Loucy (cell line): ENCODE measurements around the gene NBPF26.
"Not testable (repeated sequence)": the region's sequence is repeated elsewhere in the genome, so short reads cannot be mapped to it uniquely, and the experiment has no call there.

Source experiments
- H2AFZ ChIP-seq: fragments of 200-600 bp; sonication (generic); 2 replicates; pipeline ENCODE4 v1.6.0; 2016; ENCODE audit warnings: antibody characterized with exemption, mild to moderate bottlenecking, low read length, moderate library complexity
- H3F3A ChIP-seq: fragments of 200-600 bp; 2 replicates; pipeline ENCODE4 v1.6.0; 2016; ENCODE audit warnings: antibody characterized with exemption, low read depth, mild to moderate bottlenecking
- H3K27me3 ChIP-seq: fragments of 200-600 bp; sonication (generic); 2 replicates; pipeline ENCODE4 v1.6.1; 2014; ENCODE audit warnings: low read length, mild to moderate bottlenecking; ENCODE audit not compliant: insufficient read depth, poor library complexity, severe bottlenecking
- H3K36me3 ChIP-seq: fragments of 200-600 bp; sonication (generic); 2 replicates; pipeline ENCODE4 v1.6.1; 2016; ENCODE audit warnings: low read length; ENCODE audit not compliant: insufficient read depth
- H3K4me1 ChIP-seq: fragments of 200-600 bp; sonication (generic); 2 replicates; pipeline ENCODE4 v1.5.1; 2014; ENCODE audit warnings: low read length, mild to moderate bottlenecking; ENCODE audit not compliant: insufficient read depth, poor library complexity, severe bottlenecking
- H3K4me2 ChIP-seq: fragments of 200-600 bp; sonication (generic); 2 replicates; pipeline ENCODE4 v1.6.0; 2014; ENCODE audit warnings: antibody characterized with exemption, low read length, low read depth, mild to moderate bottlenecking; ENCODE audit not compliant: poor library complexity, severe bottlenecking
- H3K4me3 ChIP-seq: fragments of 200-600 bp; sonication (generic); 2 replicates; pipeline ENCODE4 v1.5.1; 2014; ENCODE audit warnings: low read length, mild to moderate bottlenecking, mixed read lengths; ENCODE audit not compliant: poor library complexity, severe bottlenecking
- H3K79me2 ChIP-seq: fragments of 200-600 bp; sonication (generic); 2 replicates; pipeline ENCODE4 v1.6.1; 2014; ENCODE audit warnings: low read length; ENCODE audit not compliant: insufficient read depth
- H3K9ac ChIP-seq: fragments of 200-600 bp; sonication (generic); 2 replicates; pipeline ENCODE4 v1.6.0; 2014; ENCODE audit warnings: mild to moderate bottlenecking, low read depth, low read length, moderate library complexity; ENCODE audit not compliant: poor library complexity, severe bottlenecking
- H3K9me2 ChIP-seq: fragments of 200-600 bp; sonication (generic); replicated peaks from 2 replicates; pipeline ENCODE4 v1.6.1; 2016; ENCODE audit warnings: low read depth, low read length, mixed read lengths
- H3K9me3 ChIP-seq: fragments of 200-600 bp; sonication (generic); 2 replicates; pipeline ENCODE4 v1.6.1; 2014; ENCODE audit warnings: mild to moderate bottlenecking, antibody characterized with exemption, low read length, low read depth; ENCODE audit not compliant: insufficient read depth
- H4K20me1 ChIP-seq: fragments of 200-600 bp; sonication (generic); 2 replicates; pipeline ENCODE4 v1.6.0; 2014; ENCODE audit warnings: antibody characterized with exemption, low read length, mild to moderate bottlenecking; ENCODE audit not compliant: insufficient read depth, poor library complexity, severe bottlenecking

Gene NBPF26

GRCh38 chr1:120826623-120827022 is 102.9 kb downstream of the NBPF26 start:
- not testable (repeated sequence) for H3K79me2 ChIP-seq, H3K27me3 ChIP-seq, H3K4me2 ChIP-seq, H2AFZ ChIP-seq, H4K20me1 ChIP-seq, H3K9ac ChIP-seq, H3K9me3 ChIP-seq, H3K4me1 ChIP-seq, H3K4me3 ChIP-seq, H3K36me3 ChIP-seq, H3K9me2 ChIP-seq, H3F3A ChIP-seq

GRCh38 chr1:120844186-120844944 is 120.6 kb downstream of the NBPF26 start:
- H3K4me3 ChIP-seq, H3K9me3 ChIP-seq, H3K27me3 ChIP-seq, H3K4me2 ChIP-seq, H2AFZ ChIP-seq, H3K79me2 ChIP-seq, H3K4me1 ChIP-seq, H3F3A ChIP-seq, H3K9ac ChIP-seq, H3K9me2 ChIP-seq, H4K20me1 ChIP-seq, H3K36me3 ChIP-seq: not testable (repeated sequence)

GRCh38 chr1:120844945-120845330 is 121.2 kb downstream of the NBPF26 start:
- H3K4me1 ChIP-seq, H2AFZ ChIP-seq, H3K4me2 ChIP-seq, H3K79me2 ChIP-seq, H3F3A ChIP-seq, H3K9me2 ChIP-seq, H3K4me3 ChIP-seq, H4K20me1 ChIP-seq, H3K36me3 ChIP-seq, H3K9me3 ChIP-seq, H3K9ac ChIP-seq, H3K27me3 ChIP-seq: not testable (repeated sequence)

- H3K9me2 ChIP-seq, H3K27me3 ChIP-seq, H3K4me3 ChIP-seq, H3F3A ChIP-seq, H3K36me3 ChIP-seq, H3K4me2 ChIP-seq, H3K9ac ChIP-seq, H3K4me1 ChIP-seq, H2AFZ ChIP-seq, H3K9me3 ChIP-seq, H3K79me2 ChIP-seq, H4K20me1 ChIP-seq: not testable (repeated sequence)
Observed at GRCh38 chr1:120849400-120850286, 125.9 kb downstream of the NBPF26 start.

GRCh38 chr1:120850287-120850536 is 126.5 kb downstream of the NBPF26 start:
- H3K4me1 ChIP-seq, H3K9ac ChIP-seq, H2AFZ ChIP-seq, H3K79me2 ChIP-seq, H3K4me3 ChIP-seq, H3K27me3 ChIP-seq, H3K4me2 ChIP-seq, H3K9me2 ChIP-seq, H3K9me3 ChIP-seq, H3K36me3 ChIP-seq, H3F3A ChIP-seq, H4K20me1 ChIP-seq: not testable (repeated sequence)

- H3K9ac ChIP-seq, H3K4me1 ChIP-seq, H3F3A ChIP-seq, H3K9me2 ChIP-seq, H2AFZ ChIP-seq, H4K20me1 ChIP-seq, H3K4me3 ChIP-seq, H3K27me3 ChIP-seq, H3K4me2 ChIP-seq, H3K9me3 ChIP-seq, H3K36me3 ChIP-seq, H3K79me2 ChIP-seq: not testable (repeated sequence)
Observed at GRCh38 chr1:120850537-120851421, 127.0 kb downstream of the NBPF26 start.

GRCh38 chr1:120858144-120858543 is 134.4 kb downstream of the NBPF26 start:
- not testable (repeated sequence) for H4K20me1 ChIP-seq, H3K4me3 ChIP-seq, H3K36me3 ChIP-seq

More at GRCh38 chr1:120858144-120858543, 134.4 kb downstream of the NBPF26 start:
- H3F3A ChIP-seq, H3K4me2 ChIP-seq, H3K9me2 ChIP-seq, H3K9ac ChIP-seq, H3K4me1 ChIP-seq, H3K79me2 ChIP-seq, H3K27me3 ChIP-seq, H3K9me3 ChIP-seq, H2AFZ ChIP-seq: not testable (repeated sequence)
